Measurements from ENCODE around the gene ARHGAP26. TPM values are rescaled to one million over a fixed set of nuclear protein-coding genes. Genes with fewer than 3 reads are reported as not detected.

ARHGAP26 gene
- total RNA-seq (2014; rRNA removed; shearing (Covaris generic); ENCODE audit: low replicate concordance), result 32.4 and 38.3 TPM in 2 replicates

- DNase-seq (ENCODE audit: low read depth), result peak; percentile 96
- in situ Hi-C loops (cut with HindIII; ENCODE audit: low pct_unique_long_range_greater_than_20kb, low sequenced_read_pairs), result no loop called here
These were observed at the start of gene ARHGAP26 for GRCh38 chr5:142769793-142770649. TSS of gene ARHGAP26 (plus strand) at chr5:142770377. CDS start at chr5:142770762, 385 bp downstream.

GRCh38 chr5:142720641-142721271 lies 49.4 kb upstream of the ARHGAP26 start:
- in situ Hi-C loops (cut with HindIII; ENCODE audit: low pct_unique_long_range_greater_than_20kb, low sequenced_read_pairs), result no loop called here
- no peak for DNase-seq (ENCODE audit: low read depth)

GRCh38 chr5:142722146-142722545 lies 48.0 kb upstream of the ARHGAP26 start:
- no peak for DNase-seq (ENCODE audit: low read depth)
- in situ Hi-C loops (cut with HindIII; ENCODE audit: low pct_unique_long_range_greater_than_20kb, low sequenced_read_pairs), result no loop called here

- in situ Hi-C loops (cut with HindIII; ENCODE audit: low pct_unique_long_range_greater_than_20kb, low sequenced_read_pairs), result no loop called here
- no peak for DNase-seq (ENCODE audit: low read depth)
These were observed 47.3 kb upstream of the ARHGAP26 start for GRCh38 chr5:142722896-142723295.

GRCh38 chr5:142724821-142725220 lies 45.4 kb upstream of the ARHGAP26 start:
- no peak for DNase-seq (ENCODE audit: low read depth)
- in situ Hi-C loops (cut with HindIII; ENCODE audit: low pct_unique_long_range_greater_than_20kb, low sequenced_read_pairs), result no loop called here

- in situ Hi-C loops (cut with HindIII; ENCODE audit: low pct_unique_long_range_greater_than_20kb, low sequenced_read_pairs), result no loop called here
- no peak for DNase-seq (ENCODE audit: low read depth)
These were observed 44.7 kb upstream of the ARHGAP26 start for GRCh38 chr5:142725231-142726187.

- no peak for DNase-seq (ENCODE audit: low read depth)
- in situ Hi-C loops (cut with HindIII; ENCODE audit: low pct_unique_long_range_greater_than_20kb, low sequenced_read_pairs), result no loop called here
These were observed 43.9 kb upstream of the ARHGAP26 start for GRCh38 chr5:142726188-142726731.

GRCh38 chr5:142727735-142728047 lies 42.5 kb upstream of the ARHGAP26 start:
- in situ Hi-C loops (cut with HindIII; ENCODE audit: low pct_unique_long_range_greater_than_20kb, low sequenced_read_pairs), result no loop called here
- DNase-seq (ENCODE audit: low read depth), result no peak

- in situ Hi-C loops (cut with HindIII; ENCODE audit: low pct_unique_long_range_greater_than_20kb, low sequenced_read_pairs), result no loop called here
- no peak for DNase-seq (ENCODE audit: low read depth)
These were observed 34.6 kb upstream of the ARHGAP26 start for GRCh38 chr5:142735323-142736246.

GRCh38 chr5:142736247-142736632 lies 33.9 kb upstream of the ARHGAP26 start:
- in situ Hi-C loops (cut with HindIII; ENCODE audit: low pct_unique_long_range_greater_than_20kb, low sequenced_read_pairs), result no loop called here
- no peak for DNase-seq (ENCODE audit: low read depth)

GRCh38 chr5:142737179-142737578 lies 33.0 kb upstream of the ARHGAP26 start:
- in situ Hi-C loops (cut with HindIII; ENCODE audit: low pct_unique_long_range_greater_than_20kb, low sequenced_read_pairs), result no loop called here
- DNase-seq (ENCODE audit: low read depth), result no peak

- in situ Hi-C loops (cut with HindIII; ENCODE audit: low pct_unique_long_range_greater_than_20kb, low sequenced_read_pairs), result no loop called here
These were observed 29.5 kb upstream of the ARHGAP26 start for GRCh38 chr5:142740474-142741242.

GRCh38 chr5:142743592-142744441 lies 26.4 kb upstream of the ARHGAP26 start:
- in situ Hi-C loops (cut with HindIII; ENCODE audit: low pct_unique_long_range_greater_than_20kb, low sequenced_read_pairs), result no loop called here
- no peak for DNase-seq (ENCODE audit: low read depth)

More at GRCh38 chr5:142740474-142741242, 29.5 kb upstream of the ARHGAP26 start:
- DNase-seq (ENCODE audit: low read depth), result no peak

GRCh38 chr5:142745268-142745667 lies 24.9 kb upstream of the ARHGAP26 start:
- no peak for DNase-seq (ENCODE audit: low read depth)
- in situ Hi-C loops (cut with HindIII; ENCODE audit: low pct_unique_long_range_greater_than_20kb, low sequenced_read_pairs), result no loop called here

GRCh38 chr5:142746532-142747433 lies 23.4 kb upstream of the ARHGAP26 start:
- DNase-seq (ENCODE audit: low read depth), result no peak
- in situ Hi-C loops (cut with HindIII; ENCODE audit: low pct_unique_long_range_greater_than_20kb, low sequenced_read_pairs), result no loop called here

Data from Caki2 (cell line).